GM13976 (cell line): ENCODE data around the gene CUBN.

ENCODE experiments used
- DNase-seq: peaks from one replicate; pipeline ENCODE4 v3.0.0; 2012; ENCODE audit warnings: low spot score
- in situ Hi-C: fragments of 300-500 bp; cut with MboI; formaldehyde crosslinking; loops from one replicate; pipeline ENCODE4 v1.12.0; 2022; ENCODE audit warnings: low sequenced_read_pairs, mixed read lengths, inconsistent platforms; ENCODE audit not compliant: unreplicated experiment
- TF ChIP-seq, protein P1 (sequence below): IDR thresholded peaks from 2 replicates; pipeline ENCODE4 v1.5.1; 2012; ENCODE audit warnings: borderline replicate concordance, mild to moderate bottlenecking; ENCODE audit not compliant: insufficient read depth; ENCODE audit errors: extremely low read depth, missing control alignments, control extremely low read depth

Gene CUBN

DNA sequence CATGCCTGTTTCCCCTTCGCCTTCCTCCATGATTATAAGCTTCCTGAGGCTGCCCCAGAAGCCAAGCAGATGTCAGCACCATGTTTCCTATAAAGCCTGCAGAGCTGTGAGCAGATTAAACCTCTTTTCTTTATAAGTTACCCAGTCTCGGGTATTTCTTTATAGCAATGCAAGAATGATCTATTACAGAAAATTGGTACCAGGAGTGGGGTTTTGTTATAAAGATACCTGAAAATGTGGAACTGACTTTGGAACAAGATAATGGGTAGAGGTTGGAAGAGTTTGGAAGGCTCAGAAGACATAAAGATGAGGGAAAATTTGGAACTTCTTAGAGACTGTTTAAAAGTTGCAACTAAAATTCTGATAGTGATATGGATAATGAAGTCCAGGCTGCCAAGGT, 307.6 kb downstream of the CUBN start:
- in situ Hi-C loops = loop anchor here (25.0 kb wide), 1 partner anchor 935 kb away; no protein-coding TSS in a partner anchor
- TF ChIP-seq, protein P1, sequence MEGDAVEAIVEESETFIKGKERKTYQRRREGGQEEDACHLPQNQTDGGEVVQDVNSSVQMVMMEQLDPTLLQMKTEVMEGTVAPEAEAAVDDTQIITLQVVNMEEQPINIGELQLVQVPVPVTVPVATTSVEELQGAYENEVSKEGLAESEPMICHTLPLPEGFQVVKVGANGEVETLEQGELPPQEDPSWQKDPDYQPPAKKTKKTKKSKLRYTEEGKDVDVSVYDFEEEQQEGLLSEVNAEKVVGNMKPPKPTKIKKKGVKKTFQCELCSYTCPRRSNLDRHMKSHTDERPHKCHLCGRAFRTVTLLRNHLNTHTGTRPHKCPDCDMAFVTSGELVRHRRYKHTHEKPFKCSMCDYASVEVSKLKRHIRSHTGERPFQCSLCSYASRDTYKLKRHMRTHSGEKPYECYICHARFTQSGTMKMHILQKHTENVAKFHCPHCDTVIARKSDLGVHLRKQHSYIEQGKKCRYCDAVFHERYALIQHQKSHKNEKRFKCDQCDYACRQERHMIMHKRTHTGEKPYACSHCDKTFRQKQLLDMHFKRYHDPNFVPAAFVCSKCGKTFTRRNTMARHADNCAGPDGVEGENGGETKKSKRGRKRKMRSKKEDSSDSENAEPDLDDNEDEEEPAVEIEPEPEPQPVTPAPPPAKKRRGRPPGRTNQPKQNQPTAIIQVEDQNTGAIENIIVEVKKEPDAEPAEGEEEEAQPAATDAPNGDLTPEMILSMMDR = no peak
- no peak for DNase-seq

DNA sequence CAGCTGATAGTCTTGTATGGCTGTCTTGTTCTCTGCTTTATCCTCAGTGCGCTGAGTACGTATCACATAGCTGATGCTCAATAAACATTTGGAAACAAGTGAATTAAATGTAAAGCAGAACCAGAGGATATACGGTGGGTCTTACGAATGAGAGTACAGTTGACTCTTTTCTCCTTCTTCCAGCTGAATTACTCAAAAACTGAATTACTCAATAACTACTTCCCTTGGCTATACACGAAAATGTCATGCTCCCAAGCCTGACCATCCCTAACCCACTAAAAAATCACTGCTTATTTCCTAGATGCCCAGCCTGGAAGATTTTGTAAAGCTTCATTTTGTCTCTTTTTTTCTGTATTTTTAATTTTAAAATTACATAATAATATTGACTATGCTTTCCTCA, 309.2 kb downstream of the CUBN start:
- in situ Hi-C loops = loop anchor here (25.0 kb wide), 1 partner anchor 933 kb away; no protein-coding TSS in a partner anchor
- no peak for DNase-seq
- TF ChIP-seq, protein P1 = no peak

DNA sequence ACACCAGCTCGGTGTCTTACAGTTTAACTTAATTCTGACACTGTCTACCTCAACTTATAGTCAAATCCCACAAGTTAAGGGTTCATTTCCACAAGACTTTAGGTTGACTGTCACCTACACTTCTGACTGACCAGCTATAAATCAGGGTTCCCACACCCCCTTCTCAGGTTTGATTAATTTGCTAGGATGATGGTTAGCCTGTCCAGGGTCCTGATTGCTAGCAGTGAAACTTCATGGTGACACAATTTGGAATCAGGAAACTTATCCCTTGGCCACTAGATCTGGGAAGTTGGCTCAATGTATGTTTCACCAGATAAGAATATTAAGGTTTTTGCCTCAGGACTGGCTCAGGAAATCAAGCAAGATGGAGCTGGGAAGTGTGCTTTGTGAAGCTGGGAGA, 309.6 kb downstream of the CUBN start:
- TF ChIP-seq, protein P1 = no peak
- in situ Hi-C loops = loop anchor here (25.0 kb wide), 1 partner anchor 933 kb away; no protein-coding TSS in a partner anchor
- no peak for DNase-seq

DNA sequence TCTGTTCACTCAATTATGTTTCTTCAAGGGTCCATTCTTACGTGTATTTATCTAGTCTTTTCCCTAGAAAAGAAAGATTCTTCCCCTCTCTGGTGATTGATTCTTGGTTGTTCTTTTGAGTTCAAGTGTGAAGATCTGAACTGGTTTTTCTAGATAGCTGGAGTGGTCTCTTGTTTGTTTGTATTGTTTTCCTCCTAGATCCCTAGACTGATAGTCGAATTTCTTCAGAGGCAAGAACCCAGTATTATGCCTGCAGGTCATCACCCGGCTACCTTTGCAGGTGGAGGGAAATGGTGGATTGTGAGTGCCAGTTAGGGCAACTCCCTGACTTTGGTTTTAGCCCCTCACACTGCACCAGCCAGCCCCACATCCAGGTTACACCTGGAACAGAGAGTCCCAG, 310.2 kb downstream of the CUBN start:
- TF ChIP-seq, protein P1 = no peak
- no peak for DNase-seq
- in situ Hi-C loops = loop anchor here (25.0 kb wide), 1 partner anchor 932 kb away; no protein-coding TSS in a partner anchor

DNA sequence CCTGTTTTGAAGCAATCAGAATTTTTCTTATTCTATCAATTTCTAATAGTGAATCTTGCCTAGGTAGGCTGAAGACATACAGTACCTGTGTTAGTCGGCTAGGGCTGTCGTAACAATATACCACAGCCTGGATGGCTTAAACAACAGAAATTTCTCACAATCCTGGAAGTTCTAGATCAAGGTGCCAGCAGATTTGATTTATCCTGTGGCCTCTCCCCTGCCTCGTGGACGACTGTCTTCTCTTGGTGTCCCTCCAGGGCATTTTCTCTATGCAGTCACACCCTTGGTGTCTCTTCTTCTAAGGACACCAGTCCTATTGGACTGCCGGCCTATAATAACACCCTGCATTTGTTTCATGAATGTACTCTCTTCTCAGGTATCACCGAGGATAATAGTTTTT, 310.6 kb downstream of the CUBN start:
- TF ChIP-seq, protein P1 = no peak
- no peak for DNase-seq
- in situ Hi-C loops = loop anchor here (25.0 kb wide), 1 partner anchor 932 kb away; no protein-coding TSS in a partner anchor

DNA sequence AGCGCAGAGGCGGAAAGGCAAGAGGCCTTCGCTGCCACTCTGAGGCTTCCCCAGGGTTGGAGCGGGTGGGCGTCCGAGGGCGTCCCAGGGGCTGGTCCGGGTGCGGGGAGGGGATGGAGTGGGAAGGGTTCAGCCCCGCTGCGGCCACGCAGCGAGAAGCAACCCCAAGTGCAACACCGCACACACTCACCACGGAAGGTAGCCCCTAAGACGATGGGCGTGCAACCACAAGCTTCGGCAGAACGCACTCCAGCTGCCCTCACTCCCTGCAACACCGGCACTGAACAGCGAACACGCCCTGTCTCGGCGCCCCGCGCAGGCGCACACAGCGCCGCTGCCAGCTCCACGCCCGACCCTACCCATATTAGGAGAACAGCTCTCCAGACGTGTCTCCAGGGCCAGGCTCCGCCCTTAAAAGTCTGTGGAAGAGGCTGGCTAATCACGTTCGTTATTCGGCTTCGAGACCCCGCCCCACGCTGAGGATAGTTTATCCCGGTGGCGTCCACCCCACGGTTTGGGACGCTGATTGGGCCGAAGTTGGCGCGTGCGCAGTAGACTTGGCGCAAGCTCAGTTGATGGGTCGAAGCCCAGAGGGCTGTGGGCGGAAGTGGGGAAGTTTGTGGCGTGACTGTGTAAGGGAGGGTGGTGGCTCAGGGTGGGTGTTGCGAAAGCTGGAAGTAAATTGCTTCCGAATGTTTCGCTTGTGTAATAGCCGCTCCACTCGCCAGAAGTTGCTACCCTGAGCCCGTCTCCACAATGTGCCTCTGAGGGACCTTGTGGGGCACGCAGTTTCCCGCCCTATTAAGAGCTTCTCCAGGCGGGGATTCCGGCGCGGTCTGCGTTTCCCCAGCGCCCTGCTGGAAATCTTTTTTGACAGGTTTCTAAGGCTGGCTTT, 312.2 kb downstream of the CUBN start, which contains the start of gene RSU1:
TSS of gene RSU1 (minus strand) at position 300 of the 895 bp plus-strand sequence. CDS start 343 bp downstream, outside the sequence.
- in situ Hi-C loops = loop anchor here (25.0 kb wide), 1 partner anchor 930 kb away; no protein-coding TSS in a partner anchor
- TF ChIP-seq, protein P1 = no peak
- DNase-seq = peak; percentile 98
